ENCODE measurements around the gene TNFAIP2.

The TNFAIP2 gene

GRCh38 chr14:103136388-103137271, 13.4 kb downstream of the TNFAIP2 start:
- no peak overlapping the region for H3K27ac ChIP-seq (ENCODE audit: low read length)
- H3K27me3 ChIP-seq (ENCODE audit: control insufficient read depth, insufficient read depth, low read length) = peaks cover 18% of the 10 kb centered on the region
- peaks cover 4% of the 10 kb centered on the region for H3K36me3 ChIP-seq (ENCODE audit: control insufficient read depth, low read depth, low read length)
- peaks cover 10% of the 10 kb centered on the region for H3K4me1 ChIP-seq (ENCODE audit: control insufficient read depth, low read depth, low read length)
- no peaks in the 10 kb centered on the region for H3K9me3 ChIP-seq (ENCODE audit: control insufficient read depth, low read depth, low read length)
- no peak overlapping the region for H3K4me3 ChIP-seq (ENCODE audit: low read length)
- no peak overlapping the region for H3K9ac ChIP-seq (ENCODE audit: low read length)

GRCh38 chr14:103137689-103138300, 14.5 kb downstream of the TNFAIP2 start:
- H3K9me3 ChIP-seq (ENCODE audit: control insufficient read depth, low read depth, low read length) = no peaks in the 10 kb centered on the region
- H3K27ac ChIP-seq (ENCODE audit: low read length) = no peak overlapping the region
- H3K4me1 ChIP-seq (ENCODE audit: control insufficient read depth, low read depth, low read length) = peaks cover 10% of the 10 kb centered on the region
- no peak overlapping the region for H3K4me3 ChIP-seq (ENCODE audit: low read length)
- peaks cover 3% of the 10 kb centered on the region for H3K36me3 ChIP-seq (ENCODE audit: control insufficient read depth, low read depth, low read length)
- H3K27me3 ChIP-seq (ENCODE audit: control insufficient read depth, insufficient read depth, low read length) = peaks cover 18% of the 10 kb centered on the region
- H3K9ac ChIP-seq (ENCODE audit: low read length) = no peak overlapping the region

GRCh38 chr14:103138301-103139131, 15.3 kb downstream of the TNFAIP2 start:
- peak overlapping the region; percentile 48 for H3K4me3 ChIP-seq (ENCODE audit: low read length)
- no peaks in the 10 kb centered on the region for H3K9me3 ChIP-seq (ENCODE audit: control insufficient read depth, low read depth, low read length)
- no peak overlapping the region for H3K27ac ChIP-seq (ENCODE audit: low read length)

GRCh38 chr14:103139132-103140025, 16.1 kb downstream of the TNFAIP2 start:
- peak overlapping the region; percentile 48 for H3K4me3 ChIP-seq (ENCODE audit: low read length)
- H3K4me1 ChIP-seq (ENCODE audit: control insufficient read depth, low read depth, low read length) = peaks cover 10% of the 10 kb centered on the region
- no peak overlapping the region for H3K9ac ChIP-seq (ENCODE audit: low read length)

More at GRCh38 chr14:103138301-103139131, 15.3 kb downstream of the TNFAIP2 start:
- peaks cover 10% of the 10 kb centered on the region for H3K4me1 ChIP-seq (ENCODE audit: control insufficient read depth, low read depth, low read length)
- no peak overlapping the region for H3K9ac ChIP-seq (ENCODE audit: low read length)
- H3K36me3 ChIP-seq (ENCODE audit: control insufficient read depth, low read depth, low read length) = no peaks in the 10 kb centered on the region
- peaks cover 18% of the 10 kb centered on the region for H3K27me3 ChIP-seq (ENCODE audit: control insufficient read depth, insufficient read depth, low read length)

GRCh38 chr14:103140316-103141109, 17.3 kb downstream of the TNFAIP2 start:
- Histone ChIP-seq H3K27ac (ENCODE audit: low read length) (no peak overlapping the region), H3K36me3 (ENCODE audit: control insufficient read depth, low read depth, low read length) (no peaks in the 10 kb centered on the region), H3K27me3 (ENCODE audit: control insufficient read depth, insufficient read depth, low read length) (peaks cover 18% of the 10 kb centered on the region), H3K4me1 (ENCODE audit: control insufficient read depth, low read depth, low read length) (peaks cover 10% of the 10 kb centered on the region), H3K4me3 (ENCODE audit: low read length) (no peak overlapping the region), H3K9ac (ENCODE audit: low read length) (no peak overlapping the region), H3K9me3 (ENCODE audit: control insufficient read depth, low read depth, low read length) (no peaks in the 10 kb centered on the region)

More at GRCh38 chr14:103139132-103140025, 16.1 kb downstream of the TNFAIP2 start:
- H3K36me3 ChIP-seq (ENCODE audit: control insufficient read depth, low read depth, low read length) = no peaks in the 10 kb centered on the region
- no peak overlapping the region for H3K27ac ChIP-seq (ENCODE audit: low read length)
- H3K27me3 ChIP-seq (ENCODE audit: control insufficient read depth, insufficient read depth, low read length) = peaks cover 18% of the 10 kb centered on the region
- H3K9me3 ChIP-seq (ENCODE audit: control insufficient read depth, low read depth, low read length) = no peaks in the 10 kb centered on the region

GRCh38 chr14:103141117-103141796, 18.0 kb downstream of the TNFAIP2 start:
- no peak overlapping the region for H3K4me3 ChIP-seq (ENCODE audit: low read length)
- H3K27me3 ChIP-seq (ENCODE audit: control insufficient read depth, insufficient read depth, low read length) = peaks cover 18% of the 10 kb centered on the region
- no peaks in the 10 kb centered on the region for H3K36me3 ChIP-seq (ENCODE audit: control insufficient read depth, low read depth, low read length)
- no peaks in the 10 kb centered on the region for H3K9me3 ChIP-seq (ENCODE audit: control insufficient read depth, low read depth, low read length)
- no peak overlapping the region for H3K27ac ChIP-seq (ENCODE audit: low read length)
- H3K9ac ChIP-seq (ENCODE audit: low read length) = no peak overlapping the region
- peaks cover 10% of the 10 kb centered on the region for H3K4me1 ChIP-seq (ENCODE audit: control insufficient read depth, low read depth, low read length)

GRCh38 chr14:103142026-103142425, 18.8 kb downstream of the TNFAIP2 start:
- Histone ChIP-seq H3K36me3 (ENCODE audit: control insufficient read depth, low read depth, low read length) (no peaks in the 10 kb centered on the region), H3K4me1 (ENCODE audit: control insufficient read depth, low read depth, low read length) (peaks cover 6% of the 10 kb centered on the region), H3K4me3 (ENCODE audit: low read length) (no peak overlapping the region), H3K27me3 (ENCODE audit: control insufficient read depth, insufficient read depth, low read length) (peaks cover 18% of the 10 kb centered on the region), H3K9me3 (ENCODE audit: control insufficient read depth, low read depth, low read length) (no peaks in the 10 kb centered on the region), H3K27ac (ENCODE audit: low read length) (no peak overlapping the region), H3K9ac (ENCODE audit: low read length) (no peak overlapping the region)

- no peak overlapping the region for H3K27ac ChIP-seq (ENCODE audit: low read length)
- no peaks in the 10 kb centered on the region for H3K36me3 ChIP-seq (ENCODE audit: control insufficient read depth, low read depth, low read length)
- H3K4me1 ChIP-seq (ENCODE audit: control insufficient read depth, low read depth, low read length) = peaks cover 6% of the 10 kb centered on the region
- H3K4me3 ChIP-seq (ENCODE audit: low read length) = no peak overlapping the region
- no peaks in the 10 kb centered on the region for H3K9me3 ChIP-seq (ENCODE audit: control insufficient read depth, low read depth, low read length)
- no peak overlapping the region for H3K9ac ChIP-seq (ENCODE audit: low read length)
- peaks cover 18% of the 10 kb centered on the region for H3K27me3 ChIP-seq (ENCODE audit: control insufficient read depth, insufficient read depth, low read length)
These were observed 19.6 kb downstream of the TNFAIP2 start for GRCh38 chr14:103142721-103143302.

- peaks cover 6% of the 10 kb centered on the region for H3K4me1 ChIP-seq (ENCODE audit: control insufficient read depth, low read depth, low read length)
- no peak overlapping the region for H3K27ac ChIP-seq (ENCODE audit: low read length)
- H3K27me3 ChIP-seq (ENCODE audit: control insufficient read depth, insufficient read depth, low read length) = peaks cover 18% of the 10 kb centered on the region
- no peaks in the 10 kb centered on the region for H3K9me3 ChIP-seq (ENCODE audit: control insufficient read depth, low read depth, low read length)
- H3K9ac ChIP-seq (ENCODE audit: low read length) = no peak overlapping the region
- no peaks in the 10 kb centered on the region for H3K36me3 ChIP-seq (ENCODE audit: control insufficient read depth, low read depth, low read length)
- no peak overlapping the region for H3K4me3 ChIP-seq (ENCODE audit: low read length)
These were observed 20.2 kb downstream of the TNFAIP2 start for GRCh38 chr14:103143506-103143905.
